ENCODE results near the gene CACNA2D3. TPM values are rescaled to one million over a fixed set of nuclear protein-coding genes. Genes with fewer than 3 reads are reported as not detected.

CACNA2D3 gene
- total and polyA plus RNA-seq, 4 donors = 0.06 to 0.37 (median 0.08) TPM; not detected in 1

DNA sequence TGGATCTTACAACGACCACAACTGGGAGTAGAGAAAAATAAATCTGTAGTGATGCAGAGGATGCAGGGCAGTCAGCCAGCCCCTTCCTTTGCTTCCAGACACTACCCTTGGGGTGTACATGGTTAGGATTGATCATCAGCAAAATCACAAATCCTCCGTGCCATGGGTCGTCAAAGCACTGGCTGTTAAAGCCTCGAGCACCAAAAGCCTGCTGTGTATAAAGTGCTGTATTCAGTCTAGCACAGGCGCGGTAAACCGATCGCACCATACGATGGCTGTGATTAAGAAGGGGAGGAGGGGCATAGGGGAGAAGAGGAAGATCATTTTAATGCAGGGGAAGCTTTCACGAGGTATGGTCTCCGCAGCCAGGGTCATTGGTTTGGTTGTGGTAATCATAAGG is 500.3 kb downstream of the CACNA2D3 start:
- TF ChIP-seq GABPA (IDR thresholded peaks at IDR 0.05 in 1 of 2, conservative IDR thresholded peaks at IDR 0.05 in 1 of 2) (no peak), FOXA1 (IDR thresholded peaks at IDR 0.05) (no peak), FOXA2 (IDR thresholded peaks at IDR 0.05) (no peak), EGR1 (IDR thresholded peaks at IDR 0.05; ENCODE audit: low read depth in 2 of 2) (no peak)
- no peak overlapping the region for H3K9ac ChIP-seq (ENCODE audit: low read depth in 1 of 2, low read length in 2 of 2)
- no peaks in the 10 kb centered on the region for H3K9me3 ChIP-seq (ENCODE audit: control insufficient read depth in 4 of 4, low read length in 3 of 4)
- no peaks in the 10 kb centered on the region for H3K4me1 ChIP-seq (ENCODE audit: control insufficient read depth in 4 of 4, insufficient read depth in 4 of 4, low read length in 3 of 4)
- no peak overlapping the region for H3K4me3 ChIP-seq (ENCODE audit: low read depth in 1 of 3, low read length in 3 of 3)
- no peak for DNase-seq (ENCODE audit: low spot score)
- H3K27me3 ChIP-seq (ENCODE audit: control insufficient read depth in 4 of 4, insufficient read depth in 4 of 4, low read length in 3 of 4) = peaks cover 0 to 2% (median 0%) of the 10 kb centered on the region in 4 donors
- WGBS = 83% methylated on average over 11 of the region's 11 CpGs
- no peaks in the 10 kb centered on the region for H3K36me3 ChIP-seq (ENCODE audit: control insufficient read depth in 4 of 4, insufficient read depth in 3 of 4, low read depth in 1 of 4, low read length in 3 of 4)
- H3K27ac ChIP-seq (ENCODE audit: low read depth in 1 of 2, low read length in 2 of 2) = no peak overlapping the region

GRCh38 chr3:54625805-54626787 is 503.7 kb downstream of the CACNA2D3 start:
- H3K4me1 ChIP-seq (ENCODE audit: control insufficient read depth in 4 of 4, insufficient read depth in 4 of 4, low read length in 3 of 4) = no peaks in the 10 kb centered on the region
- H3K4me3 ChIP-seq (ENCODE audit: low read depth in 1 of 3, low read length in 3 of 3) = no peak overlapping the region
- no peak for DNase-seq (ENCODE audit: low spot score)
- no peaks in the 10 kb centered on the region for H3K27me3 ChIP-seq (ENCODE audit: control insufficient read depth in 4 of 4, insufficient read depth in 4 of 4, low read length in 3 of 4)
- no peaks in the 10 kb centered on the region for H3K36me3 ChIP-seq (ENCODE audit: control insufficient read depth in 4 of 4, insufficient read depth in 3 of 4, low read depth in 1 of 4, low read length in 3 of 4)
- H3K27ac ChIP-seq (ENCODE audit: low read depth in 1 of 2, low read length in 2 of 2) = no peak overlapping the region
- TF ChIP-seq YY1 (IDR thresholded peaks at IDR 0.05) (no peak), RXRA (IDR thresholded peaks at IDR 0.05) (no peak), GABPA (IDR thresholded peaks at IDR 0.05 in 1 of 2, conservative IDR thresholded peaks at IDR 0.05 in 1 of 2) (no peak), NR2F2 (IDR thresholded peaks at IDR 0.05) (no peak), FOXA1 (IDR thresholded peaks at IDR 0.05) (no peak), FOXA2 (IDR thresholded peaks at IDR 0.05) (no peak), SP1 (IDR thresholded peaks at IDR 0.05) (no peak), ZBTB33 (IDR thresholded peaks at IDR 0.05) (no peak), RAD21 (IDR thresholded peaks at IDR 0.05) (no peak), REST (IDR thresholded peaks at IDR 0.05) (no peak), JUND (IDR thresholded peaks at IDR 0.05) (no peak), HNF4G (IDR thresholded peaks at IDR 0.05) (no peak), HNF4A (conservative IDR thresholded peaks at IDR 0.05) (no peak), EGR1 (IDR thresholded peaks at IDR 0.05; ENCODE audit: low read depth in 2 of 2) (no peak), TAF1 (conservative IDR thresholded peaks at IDR 0.05) (no peak), MAX (IDR thresholded peaks at IDR 0.05) (no peak)
- TF ChIP-seq, protein P1, sequence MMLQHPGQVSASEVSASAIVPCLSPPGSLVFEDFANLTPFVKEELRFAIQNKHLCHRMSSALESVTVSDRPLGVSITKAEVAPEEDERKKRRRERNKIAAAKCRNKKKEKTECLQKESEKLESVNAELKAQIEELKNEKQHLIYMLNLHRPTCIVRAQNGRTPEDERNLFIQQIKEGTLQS (IDR thresholded peaks at IDR 0.05) = no peak
- TF ChIP-seq, protein P2, sequence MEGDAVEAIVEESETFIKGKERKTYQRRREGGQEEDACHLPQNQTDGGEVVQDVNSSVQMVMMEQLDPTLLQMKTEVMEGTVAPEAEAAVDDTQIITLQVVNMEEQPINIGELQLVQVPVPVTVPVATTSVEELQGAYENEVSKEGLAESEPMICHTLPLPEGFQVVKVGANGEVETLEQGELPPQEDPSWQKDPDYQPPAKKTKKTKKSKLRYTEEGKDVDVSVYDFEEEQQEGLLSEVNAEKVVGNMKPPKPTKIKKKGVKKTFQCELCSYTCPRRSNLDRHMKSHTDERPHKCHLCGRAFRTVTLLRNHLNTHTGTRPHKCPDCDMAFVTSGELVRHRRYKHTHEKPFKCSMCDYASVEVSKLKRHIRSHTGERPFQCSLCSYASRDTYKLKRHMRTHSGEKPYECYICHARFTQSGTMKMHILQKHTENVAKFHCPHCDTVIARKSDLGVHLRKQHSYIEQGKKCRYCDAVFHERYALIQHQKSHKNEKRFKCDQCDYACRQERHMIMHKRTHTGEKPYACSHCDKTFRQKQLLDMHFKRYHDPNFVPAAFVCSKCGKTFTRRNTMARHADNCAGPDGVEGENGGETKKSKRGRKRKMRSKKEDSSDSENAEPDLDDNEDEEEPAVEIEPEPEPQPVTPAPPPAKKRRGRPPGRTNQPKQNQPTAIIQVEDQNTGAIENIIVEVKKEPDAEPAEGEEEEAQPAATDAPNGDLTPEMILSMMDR (IDR thresholded peaks at IDR 0.05; ENCODE audit: low read depth, low read length, missing input control) = no peak
- WGBS = 89% methylated on average over 43 of the region's 43 CpGs
- no peak overlapping the region for H3K9ac ChIP-seq (ENCODE audit: low read depth in 1 of 2, low read length in 2 of 2)
- no peaks in the 10 kb centered on the region for H3K9me3 ChIP-seq (ENCODE audit: control insufficient read depth in 4 of 4, low read length in 3 of 4)
